Esophagus (tissue), 2 donors: ENCODE measurements around the gene FOXB1. TPM values are rescaled to one million over a fixed set of nuclear protein-coding genes. Genes with fewer than 3 reads are reported as not detected.

Experiments used
- H3K27ac ChIP-seq, 2 donors: one replicate each; pipeline ENCODE4 v1.5.1; 2013; ENCODE audit warnings: low read depth in 2 of 2, mild to moderate bottlenecking in 2 of 2, inconsistent platforms in 1 of 2, low read length in 1 of 2, moderate library complexity in 1 of 2
- H3K27me3 ChIP-seq, 2 donors: one replicate each; pipeline ENCODE4 v1.6.1; 2013; ENCODE audit warnings: low read length in 2 of 2, control low read depth in 1 of 2, mild to moderate bottlenecking in 1 of 2; ENCODE audit not compliant: insufficient read depth in 2 of 2, control insufficient read depth in 1 of 2
- H3K36me3 ChIP-seq, 2 donors: one replicate each; pipeline ENCODE4 v1.6.1; 2013; ENCODE audit warnings: low read length in 1 of 2; ENCODE audit not compliant: control insufficient read depth in 2 of 2, insufficient read depth in 2 of 2
- H3K4me1 ChIP-seq, 2 donors: one replicate each; pipeline ENCODE4 v1.6.1; 2013; ENCODE audit warnings: low read length in 1 of 2; ENCODE audit not compliant: control insufficient read depth in 2 of 2, insufficient read depth in 2 of 2
- H3K4me3 ChIP-seq, 2 donors: one replicate each; pipeline ENCODE4 v1.5.1; 2013; ENCODE audit warnings: low read length in 2 of 2, mild to moderate bottlenecking in 2 of 2, low read depth in 1 of 2, moderate library complexity in 1 of 2
- H3K9me3 ChIP-seq, 2 donors: one replicate each; pipeline ENCODE4 v1.6.1; 2013; ENCODE audit warnings: mild to moderate bottlenecking in 2 of 2, low read depth in 1 of 2, low read length in 1 of 2, moderate library complexity in 1 of 2; ENCODE audit not compliant: control insufficient read depth in 2 of 2, insufficient read depth in 1 of 2
- WGBS, 2 donors: extraction: QIAGEN DNeasy Blood & Tissue Kit; methylation state at CpG; one replicate each; pipeline ENCODE4 v1.1.7; 2013; 5-methylcytosine and 5-hydroxymethylcytosine counted together
- polyA plus RNA-seq, 2 donors: library from polyadenylated mRNA; stranded (reverse); fragments of 200-250 nt; gene quantifications; one replicate each; pipeline ENCODE4 v1.2.3, GENCODE V29; 2013
- donor health status: healthy with polysubstance abuse.
- donor health status: Bipolar disorder and iron deficiency.

The FOXB1 gene
- polyA plus RNA-seq, 2 donors, result not detected

DNA sequence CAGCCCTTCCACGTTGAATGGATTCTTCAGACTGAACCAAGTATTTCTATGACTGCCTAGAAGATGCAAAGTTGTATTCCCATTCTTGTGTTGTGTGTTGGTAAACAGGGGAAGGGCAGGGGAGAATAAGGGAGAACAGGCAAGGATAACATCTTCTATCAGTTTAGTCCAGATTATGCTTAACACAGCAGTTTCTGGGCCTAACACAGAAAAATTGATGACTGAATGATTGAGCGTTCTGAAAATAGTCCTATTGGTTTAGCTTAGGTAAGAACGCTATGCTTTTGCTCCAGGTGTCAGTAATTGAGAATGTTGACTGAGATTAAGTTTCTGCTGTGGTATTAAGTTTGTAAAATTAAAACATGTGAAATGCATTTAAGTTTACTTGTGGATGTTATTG lies 8.6 kb downstream of the FOXB1 start:
- no peaks in the 10 kb centered on the region for H3K4me1 ChIP-seq
- 65 to 74% methylated on average over 3 of the region's 3 CpGs for WGBS, 2 donors
- no peaks in the 10 kb centered on the region for H3K9me3 ChIP-seq
- no peak overlapping the region for H3K27ac ChIP-seq
- H3K27me3 ChIP-seq, result peaks cover 4 to 8% of the 10 kb centered on the region in 2 donors
- H3K36me3 ChIP-seq, result no peaks in the 10 kb centered on the region
- no peak overlapping the region for H3K4me3 ChIP-seq

DNA sequence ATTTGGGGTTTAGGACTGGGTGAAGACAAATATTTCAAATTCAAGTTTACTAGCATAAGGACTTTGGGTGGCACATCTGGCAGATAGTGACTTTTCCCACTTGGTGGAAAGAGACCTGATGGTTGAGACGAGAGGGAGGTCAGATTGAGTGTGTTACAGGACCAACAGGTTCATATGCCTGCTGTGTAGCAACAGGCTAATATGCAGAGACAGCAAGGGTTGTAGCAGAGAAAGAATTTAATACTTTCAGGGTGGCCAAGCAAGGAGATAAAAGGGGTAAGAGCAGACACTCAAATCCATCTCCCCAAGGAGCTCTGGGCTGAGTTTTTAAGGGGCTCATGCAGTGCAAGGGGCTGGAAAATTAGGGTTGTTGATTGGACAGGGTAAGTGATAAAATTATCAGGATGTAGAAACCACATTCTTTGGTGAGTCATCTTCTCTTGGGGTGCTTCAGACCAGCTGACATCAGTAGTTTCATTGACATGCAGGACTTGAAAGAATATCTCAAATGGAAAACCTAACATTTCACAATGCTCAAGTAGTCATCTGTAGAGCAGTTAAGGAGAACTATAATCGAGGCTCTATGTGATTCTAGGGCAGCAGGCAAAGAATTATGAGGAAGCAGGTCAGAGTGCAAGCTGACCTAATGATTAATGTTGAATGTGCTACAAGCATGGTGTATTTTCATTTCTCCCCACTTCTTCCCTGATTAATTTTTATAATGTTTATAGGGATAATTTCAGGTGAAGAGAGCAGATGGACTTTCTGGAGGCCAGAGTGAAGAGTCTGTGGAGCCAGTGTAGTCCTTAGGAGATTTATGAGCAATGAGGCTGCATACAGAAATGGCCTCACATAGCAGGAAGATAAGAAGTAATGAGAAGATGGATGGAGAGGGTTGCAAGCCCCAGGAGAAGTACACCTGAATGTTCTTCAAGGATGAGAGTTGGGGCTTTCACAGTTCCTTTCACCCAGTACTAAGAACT lies 13.7 kb downstream of the FOXB1 start:
- no peaks in the 10 kb centered on the region for H3K4me1 ChIP-seq
- WGBS, 2 donors, result 14 to 26% methylated on average over 2 of the region's 2 CpGs
- H3K4me3 ChIP-seq, result no peak overlapping the region
- H3K36me3 ChIP-seq, result no peaks in the 10 kb centered on the region
- no peak overlapping the region for H3K27ac ChIP-seq
- peaks cover 0 to 6% of the 10 kb centered on the region in 2 donors for H3K27me3 ChIP-seq
- H3K9me3 ChIP-seq, result no peaks in the 10 kb centered on the region

DNA sequence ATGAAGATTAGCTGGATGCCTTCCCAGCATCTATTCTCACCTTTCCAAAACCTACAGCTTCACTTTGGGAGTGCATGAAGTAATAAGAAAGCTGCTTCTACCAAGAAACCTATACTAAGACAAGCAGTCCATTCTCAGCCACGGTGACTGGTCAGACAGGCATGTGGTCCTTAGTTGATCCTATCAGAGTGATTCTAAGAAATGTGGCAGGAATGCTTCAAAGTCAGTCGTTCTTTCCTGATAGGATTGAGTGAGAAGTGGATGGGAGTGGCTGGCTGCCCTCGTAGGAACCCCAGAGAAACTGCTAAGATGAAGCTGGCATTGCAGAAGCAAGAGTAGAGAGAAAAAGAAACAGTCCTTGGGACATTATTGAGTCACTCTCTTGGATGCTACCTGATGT lies 16.6 kb downstream of the FOXB1 start:
- 40 to 49% methylated on average over 3 of the region's 3 CpGs for WGBS, 2 donors
- H3K27me3 ChIP-seq, result peaks cover 0 to 6% of the 10 kb centered on the region in 2 donors
- H3K9me3 ChIP-seq, result no peaks in the 10 kb centered on the region
- H3K4me3 ChIP-seq, result no peak overlapping the region
- H3K4me1 ChIP-seq, result no peaks in the 10 kb centered on the region
- no peak overlapping the region for H3K27ac ChIP-seq
- H3K36me3 ChIP-seq, result no peaks in the 10 kb centered on the region

DNA sequence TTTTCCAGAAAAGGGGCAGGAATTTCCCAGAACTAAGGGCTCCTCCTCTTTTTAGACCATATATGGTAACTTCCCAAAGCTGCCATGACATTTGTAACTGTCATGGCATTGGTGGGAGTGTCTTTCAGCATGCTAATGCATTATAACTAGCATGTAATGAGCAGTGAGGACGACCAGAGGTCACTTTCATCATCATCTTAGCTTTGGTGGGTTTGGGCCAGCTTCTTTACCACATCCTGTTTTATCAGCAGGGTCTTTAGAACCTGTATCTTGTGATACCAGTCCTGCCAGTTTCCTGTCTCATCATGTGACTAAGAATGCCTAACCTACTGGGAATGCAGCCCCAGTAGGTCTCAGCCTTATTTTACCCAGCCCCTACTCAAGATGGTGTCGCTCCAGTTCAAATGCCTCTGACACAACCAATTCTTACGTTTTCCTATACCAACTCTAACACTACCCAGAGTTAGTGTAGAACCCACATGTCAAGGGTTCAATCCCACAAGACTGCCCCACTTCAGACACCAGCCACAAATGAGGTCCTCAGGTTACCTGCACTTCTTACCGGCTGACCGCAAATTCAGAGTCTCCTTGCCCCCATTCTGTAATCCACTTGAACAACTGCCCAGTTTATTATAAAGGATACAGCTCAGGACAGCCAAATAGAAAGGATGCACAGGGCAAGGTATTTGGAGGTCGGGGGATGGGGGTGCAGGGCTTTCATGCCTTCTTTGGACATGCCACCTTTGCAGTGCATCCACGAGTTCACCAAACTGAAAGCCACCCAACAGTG lies 17.7 kb downstream of the FOXB1 start:
- H3K27ac ChIP-seq, result no peak overlapping the region
- no peak overlapping the region for H3K4me3 ChIP-seq
- no peaks in the 10 kb centered on the region for H3K9me3 ChIP-seq
- no peaks in the 10 kb centered on the region for H3K4me1 ChIP-seq
- H3K36me3 ChIP-seq, result no peaks in the 10 kb centered on the region
- H3K27me3 ChIP-seq, result peaks cover 0 to 6% of the 10 kb centered on the region in 2 donors
- WGBS, 2 donors, result 84 to 85% methylated on average over 7 of the region's 7 CpGs

DNA sequence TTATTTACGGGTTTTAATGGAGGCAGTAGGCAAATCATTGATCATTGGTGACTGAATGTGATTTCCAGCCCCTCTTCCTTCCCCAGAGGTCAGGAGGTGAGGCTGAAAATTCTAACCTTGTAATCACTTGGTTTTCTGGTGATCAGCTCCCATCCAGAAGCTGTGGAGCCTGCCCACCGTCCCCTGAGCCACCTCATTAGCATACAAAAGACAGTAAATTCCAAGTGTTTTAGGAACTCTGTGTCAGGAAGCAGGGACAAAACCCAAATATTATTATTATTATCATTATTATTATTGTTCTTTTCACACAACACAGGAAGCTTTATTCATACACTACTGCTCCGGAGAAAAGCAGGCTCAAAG lies 18.2 kb downstream of the FOXB1 start:
- H3K4me1 ChIP-seq, result no peaks in the 10 kb centered on the region
- WGBS, 2 donors, result 63 to 68% methylated on average over 3 of the region's 3 CpGs

DNA sequence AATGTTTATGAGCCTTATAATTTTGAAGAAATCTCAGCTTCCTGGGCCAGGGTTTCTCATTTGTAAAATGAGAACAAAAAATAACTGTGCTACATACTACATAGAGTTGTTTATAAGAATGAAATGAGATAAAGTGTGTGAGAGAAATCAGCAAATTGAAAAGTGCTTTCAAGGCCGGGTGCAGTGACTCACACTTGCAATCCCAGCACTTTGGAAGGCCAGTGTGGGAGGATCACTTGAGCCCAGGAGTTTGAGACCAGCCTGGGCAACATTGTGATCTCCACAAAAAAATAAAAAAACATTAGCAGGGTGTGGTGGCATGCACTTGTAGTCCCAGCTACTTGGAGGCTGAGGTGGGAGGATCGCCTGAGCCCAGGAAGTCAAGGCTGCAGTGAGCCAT lies 22.4 kb downstream of the FOXB1 start:
- no peaks in the 10 kb centered on the region for H3K4me1 ChIP-seq
- no peak overlapping the region for H3K4me3 ChIP-seq
- 64 to 69% methylated on average over 2 of the region's 2 CpGs for WGBS, 2 donors
- no peaks in the 10 kb centered on the region for H3K36me3 ChIP-seq
- no peaks in the 10 kb centered on the region for H3K9me3 ChIP-seq
- no peaks in the 10 kb centered on the region for H3K27me3 ChIP-seq
- no peak overlapping the region for H3K27ac ChIP-seq

More for the DNA sequence above, 18.2 kb downstream of the FOXB1 start:
- no peaks in the 10 kb centered on the region for H3K36me3 ChIP-seq
- no peaks in the 10 kb centered on the region for H3K9me3 ChIP-seq
- peaks cover 0 to 2% of the 10 kb centered on the region in 2 donors for H3K27me3 ChIP-seq
- no peak overlapping the region for H3K4me3 ChIP-seq
- no peak overlapping the region for H3K27ac ChIP-seq

DNA sequence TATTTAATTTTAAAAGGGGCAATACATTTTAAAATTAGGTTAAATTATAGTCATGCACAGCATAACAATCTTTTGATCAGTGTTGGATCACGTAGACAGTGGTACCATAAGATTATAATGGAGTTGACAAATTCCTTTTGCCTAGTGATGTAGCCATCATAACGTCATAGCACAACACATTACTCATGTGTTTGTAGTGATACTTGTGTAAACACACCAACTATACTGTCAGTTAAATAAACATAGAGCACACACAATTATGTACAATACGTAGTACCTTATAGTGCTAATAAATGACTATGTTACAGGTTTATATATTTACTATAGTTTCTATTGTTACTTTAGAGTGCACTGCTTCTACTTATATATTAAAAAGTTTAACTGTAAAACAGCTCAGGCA lies 31.2 kb downstream of the FOXB1 start:
- Histone ChIP-seq H3K27ac (no peak overlapping the region), H3K4me1 (no peaks in the 10 kb centered on the region), H3K27me3 (peaks cover 0 to 2% of the 10 kb centered on the region in 2 donors), H3K36me3 (no peaks in the 10 kb centered on the region), H3K9me3 (no peaks in the 10 kb centered on the region), H3K4me3 (no peak overlapping the region)
- WGBS, 2 donors, result 55 to 70% methylated on average over 3 of the region's 3 CpGs

DNA sequence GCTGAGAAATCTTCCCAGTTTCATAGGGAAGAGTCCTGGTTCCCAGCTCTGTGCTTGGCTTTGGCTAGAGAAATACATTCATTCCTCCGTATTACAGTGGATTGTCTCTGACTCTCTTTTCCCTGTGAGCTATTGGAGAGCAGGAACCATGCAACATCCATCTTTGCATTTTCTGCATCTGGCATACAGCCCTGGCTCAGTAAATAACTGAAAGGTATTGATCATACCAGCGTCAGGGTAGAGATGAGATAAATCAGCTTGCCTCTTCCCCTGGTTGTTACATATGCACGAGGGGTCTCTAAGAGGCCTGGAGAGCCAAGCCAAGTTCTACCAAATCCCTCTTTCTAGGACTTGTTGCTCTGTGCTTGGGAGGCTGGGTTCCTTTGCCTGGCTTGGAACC lies 35.2 kb downstream of the FOXB1 start:
- WGBS, 2 donors, result 67 to 68% methylated on average over 3 of the region's 3 CpGs
- peaks cover 0 to 6% of the 10 kb centered on the region in 2 donors for H3K27me3 ChIP-seq
- H3K9me3 ChIP-seq, result no peaks in the 10 kb centered on the region
- H3K4me1 ChIP-seq, result no peaks in the 10 kb centered on the region
- no peaks in the 10 kb centered on the region for H3K36me3 ChIP-seq
- no peak overlapping the region for H3K27ac ChIP-seq
- no peak overlapping the region for H3K4me3 ChIP-seq

DNA sequence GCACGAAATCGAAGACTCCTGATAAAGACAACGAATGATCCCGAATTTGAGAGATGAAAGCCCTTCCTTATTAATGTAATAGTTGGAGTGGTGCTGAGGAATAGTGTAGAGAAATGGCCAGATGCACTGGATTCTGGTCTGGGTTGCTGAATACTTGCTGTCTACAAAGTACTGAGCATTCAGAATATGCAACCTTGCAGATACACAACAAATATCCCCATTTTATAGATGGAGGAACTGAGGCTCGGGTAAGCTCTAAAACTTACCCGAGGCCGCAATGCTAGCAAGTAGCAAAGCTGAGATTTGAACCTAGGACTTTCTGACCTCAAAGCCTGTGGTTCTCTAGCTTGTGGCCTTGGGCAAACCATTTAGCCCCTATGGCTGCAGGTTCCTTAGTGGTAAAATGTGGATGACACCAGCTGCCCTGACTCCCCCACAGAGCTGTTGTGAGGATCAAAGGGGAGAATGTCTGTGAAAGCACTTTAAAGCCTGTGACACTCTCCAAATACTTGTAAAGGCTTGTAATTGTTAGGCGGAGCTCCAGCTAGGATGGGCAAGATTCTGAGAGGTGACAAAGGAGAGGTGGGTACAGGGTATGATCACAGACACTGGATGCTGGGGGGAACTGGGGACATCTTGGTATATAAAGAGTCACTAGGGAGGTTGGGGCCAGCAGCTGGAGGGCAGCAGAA lies 39.8 kb downstream of the FOXB1 start:
- Histone ChIP-seq H3K27me3 (peaks cover 0 to 6% of the 10 kb centered on the region in 2 donors), H3K27ac (no peak overlapping the region), H3K4me3 (no peak overlapping the region), H3K4me1 (no peaks in the 10 kb centered on the region), H3K9me3 (no peaks in the 10 kb centered on the region), H3K36me3 (no peaks in the 10 kb centered on the region)
- WGBS, 2 donors, result 90 to 91% methylated on average over 8 of the region's 8 CpGs
